HepG2 (cell line): ENCODE results near the gene AP2S1. TPM values are rescaled to one million over a fixed set of nuclear protein-coding genes. Genes with fewer than 3 reads are reported as not detected.

Experiments used
- BRD4 ChIP-seq: sonication (generic); formaldehyde crosslinking; IDR thresholded peaks from 2 replicates; pipeline ENCODE4 v1.4.0; 2020; ENCODE audit warnings: missing genetic modification reagents
- CBFB ChIP-seq: sonication (generic); formaldehyde crosslinking; IDR thresholded peaks from 2 replicates; pipeline ENCODE4 v1.4.0; 2020; ENCODE audit warnings: missing genetic modification reagents
- DPF2 ChIP-seq: sonication (generic); formaldehyde crosslinking; IDR thresholded peaks from 2 replicates; pipeline ENCODE4 v1.4.0; 2020; ENCODE audit warnings: mild to moderate bottlenecking, low read depth, missing genetic modification reagents, borderline replicate concordance
- GATAD1 ChIP-seq: IDR thresholded peaks from 2 replicates; pipeline ENCODE4 v1.6.1; 2016; ENCODE audit warnings: missing genetic modification reagents, missing compliant biosample characterization
- JUN ChIP-seq: sonication (generic); formaldehyde crosslinking; IDR thresholded peaks from 2 replicates; pipeline ENCODE4 v1.4.0; 2020; ENCODE audit warnings: mild to moderate bottlenecking, missing genetic modification reagents
- JUND ChIP-seq: sonication (generic); formaldehyde crosslinking; IDR thresholded peaks from 2 replicates; pipeline ENCODE4 v1.8.0; 2022; ENCODE audit warnings: mild to moderate bottlenecking, missing genetic modification reagents
- NAIF1 ChIP-seq: sonication (generic); formaldehyde crosslinking; IDR thresholded peaks from 2 replicates; pipeline ENCODE4 v1.5.0; 2020; ENCODE audit warnings: mild to moderate bottlenecking, missing genetic modification reagents, borderline replicate concordance
- PHF21A ChIP-seq: sonication (generic); formaldehyde crosslinking; IDR thresholded peaks from 2 replicates; pipeline ENCODE4 v1.5.0; 2020; ENCODE audit warnings: mild to moderate bottlenecking, missing genetic modification reagents
- RFX3 ChIP-seq: IDR thresholded peaks from 2 replicates; pipeline ENCODE4 v1.6.1; 2016; ENCODE audit warnings: missing biosample characterization, missing genetic modification reagents
- TEF ChIP-seq: sonication (generic); formaldehyde crosslinking; IDR thresholded peaks from 2 replicates; pipeline ENCODE4 v1.5.0; 2020; ENCODE audit warnings: missing genetic modification reagents
- ZNF124 ChIP-seq: sonication (generic); formaldehyde crosslinking; IDR thresholded peaks from 2 replicates; pipeline ENCODE4 v1.4.0; 2020; ENCODE audit warnings: missing genetic modification reagents
- ZNF253 ChIP-seq: sonication (generic); formaldehyde crosslinking; IDR thresholded peaks from 2 replicates; pipeline ENCODE4 v1.8.0; 2022; ENCODE audit warnings: mild to moderate bottlenecking, missing genetic modification reagents, borderline replicate concordance
- ZNF292 ChIP-seq: sonication (generic); formaldehyde crosslinking; IDR thresholded peaks from 2 replicates; pipeline ENCODE4 v1.8.1; 2022; ENCODE audit warnings: mild to moderate bottlenecking, low read depth, missing genetic modification reagents, borderline replicate concordance
- ZNF646 ChIP-seq: sonication (generic); formaldehyde crosslinking; IDR thresholded peaks from 2 replicates; pipeline ENCODE4 v1.9.0; 2021; ENCODE audit warnings: mild to moderate bottlenecking, missing genetic modification reagents
- ZSCAN12 ChIP-seq: sonication (generic); formaldehyde crosslinking; IDR thresholded peaks from 2 replicates; pipeline ENCODE4 v1.9.0; 2021; ENCODE audit warnings: mild to moderate bottlenecking, missing genetic modification reagents
- polyA plus RNA-seq, 8 experiments: library from polyadenylated mRNA; depleted of rRNA in 3 of 8; stranded (reverse) in 7 of 8; unstranded in 1 of 8; fragments of >200 nt; fragmentation: Illumina TruSeq in 4 of 8; extraction: Trizol in 4 of 8; gene quantifications; 2 replicates each; pipeline versions ENCODE4 v1.2.1 to v1.2.3, GENCODE V29; 2011 to 2016; ENCODE audit warnings: low read depth in 4 of 8, missing spikeins in 1 of 8, mixed read lengths in 1 of 8; ENCODE audit not compliant: insufficient read depth in 1 of 8
- total RNA-seq, 5 experiments: library from RNA; depleted of rRNA; stranded (reverse); fragments of >200 nt; fragmentation: Illumina TruSeq; extraction: Trizol; gene quantifications; 2 replicates each; pipeline ENCODE4 v1.2.3, GENCODE V29; 2016; ENCODE audit warnings: low read depth in 1 of 5
- TF ChIP-seq, protein P1 (sequence below): sonication (generic); formaldehyde crosslinking; IDR thresholded peaks from 2 replicates; pipeline ENCODE4 v1.5.1; 2020; ENCODE audit warnings: mild to moderate bottlenecking, missing genetic modification reagents, borderline replicate concordance

Gene AP2S1
- total and polyA plus RNA-seq, 2 of the 13 experiments (the other 11 are each of a cell fraction or from before 2014, with no cell fraction given) = 45.2 to 86.1 TPM

DNA sequence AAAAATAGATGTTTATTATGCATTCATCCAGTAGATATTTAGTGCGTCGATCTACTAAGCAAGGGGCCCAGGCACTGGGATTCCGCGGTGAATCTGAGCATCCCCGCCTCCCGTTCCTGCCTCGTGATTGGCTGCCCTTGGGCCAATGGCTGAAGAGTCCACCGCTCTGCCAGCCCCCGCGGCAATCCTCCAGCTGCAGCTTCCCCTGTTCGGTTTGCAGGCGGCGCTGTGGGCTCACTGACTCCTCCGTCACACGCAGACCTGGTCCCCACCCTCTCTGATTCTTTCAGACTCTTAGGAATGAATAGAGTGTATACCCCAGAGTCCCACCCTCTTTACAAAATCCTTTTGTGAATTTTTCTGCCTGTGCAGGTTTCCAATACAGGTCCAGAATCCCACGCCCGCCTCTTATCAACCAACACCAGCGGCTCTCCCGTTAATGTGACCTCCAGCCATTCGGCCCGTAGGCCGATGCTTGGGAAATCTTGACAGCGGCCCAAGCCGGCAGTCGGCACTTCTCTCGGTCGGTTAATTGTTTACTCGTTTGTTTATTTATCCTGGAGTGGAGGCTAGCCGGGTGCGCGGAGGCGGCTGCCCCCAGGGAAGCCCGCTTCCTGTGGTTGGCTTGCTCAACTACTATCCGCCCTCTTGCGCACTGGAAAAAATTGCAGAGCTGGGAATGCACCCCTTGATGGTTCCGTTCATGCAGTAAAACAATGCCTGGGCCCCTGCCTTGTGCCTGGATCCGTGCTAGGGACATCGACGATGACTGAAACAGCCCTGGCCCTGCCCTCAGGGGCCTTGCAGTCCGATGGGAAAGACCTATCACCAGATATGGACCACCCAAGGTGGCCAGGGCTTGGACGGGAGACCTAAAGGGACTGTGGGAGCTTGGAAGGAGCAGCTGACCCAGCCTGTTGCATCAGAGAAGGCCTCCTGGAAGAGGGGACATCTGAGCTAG lies 5.7 kb upstream of the AP2S1 start (continued):
- TF ChIP-seq GATAD1 (CRISPR knock-in tag) (peak; percentile 79), ZSCAN12 (CRISPR knock-in tag) (no peak), BRD4 (no peak; the same call in 1 of the 2 replicates), JUN (no peak), ZNF292 (CRISPR knock-in tag) (0 out of 2 replicates have a peak, but pooled peaks have one; percentile 55), RFX3 (CRISPR knock-in tag) (no peak), NAIF1 (CRISPR knock-in tag) (no peak), PHF21A (CRISPR knock-in tag) (peak; percentile 81), ZNF646 (no peak), JUND (0 out of 2 replicates have a peak, but pooled peaks have one; percentile 21), CBFB (CRISPR knock-in tag) (no peak), DPF2 (CRISPR knock-in tag) (no peak; the same call in 1 of the 2 replicates), TEF (no peak; the same call in 1 of the 2 replicates), ZNF124 (CRISPR knock-in tag) (peak; percentile 27; the same call in 1 of the 2 replicates), ZNF253 (no peak)
- TF ChIP-seq, protein P1, sequence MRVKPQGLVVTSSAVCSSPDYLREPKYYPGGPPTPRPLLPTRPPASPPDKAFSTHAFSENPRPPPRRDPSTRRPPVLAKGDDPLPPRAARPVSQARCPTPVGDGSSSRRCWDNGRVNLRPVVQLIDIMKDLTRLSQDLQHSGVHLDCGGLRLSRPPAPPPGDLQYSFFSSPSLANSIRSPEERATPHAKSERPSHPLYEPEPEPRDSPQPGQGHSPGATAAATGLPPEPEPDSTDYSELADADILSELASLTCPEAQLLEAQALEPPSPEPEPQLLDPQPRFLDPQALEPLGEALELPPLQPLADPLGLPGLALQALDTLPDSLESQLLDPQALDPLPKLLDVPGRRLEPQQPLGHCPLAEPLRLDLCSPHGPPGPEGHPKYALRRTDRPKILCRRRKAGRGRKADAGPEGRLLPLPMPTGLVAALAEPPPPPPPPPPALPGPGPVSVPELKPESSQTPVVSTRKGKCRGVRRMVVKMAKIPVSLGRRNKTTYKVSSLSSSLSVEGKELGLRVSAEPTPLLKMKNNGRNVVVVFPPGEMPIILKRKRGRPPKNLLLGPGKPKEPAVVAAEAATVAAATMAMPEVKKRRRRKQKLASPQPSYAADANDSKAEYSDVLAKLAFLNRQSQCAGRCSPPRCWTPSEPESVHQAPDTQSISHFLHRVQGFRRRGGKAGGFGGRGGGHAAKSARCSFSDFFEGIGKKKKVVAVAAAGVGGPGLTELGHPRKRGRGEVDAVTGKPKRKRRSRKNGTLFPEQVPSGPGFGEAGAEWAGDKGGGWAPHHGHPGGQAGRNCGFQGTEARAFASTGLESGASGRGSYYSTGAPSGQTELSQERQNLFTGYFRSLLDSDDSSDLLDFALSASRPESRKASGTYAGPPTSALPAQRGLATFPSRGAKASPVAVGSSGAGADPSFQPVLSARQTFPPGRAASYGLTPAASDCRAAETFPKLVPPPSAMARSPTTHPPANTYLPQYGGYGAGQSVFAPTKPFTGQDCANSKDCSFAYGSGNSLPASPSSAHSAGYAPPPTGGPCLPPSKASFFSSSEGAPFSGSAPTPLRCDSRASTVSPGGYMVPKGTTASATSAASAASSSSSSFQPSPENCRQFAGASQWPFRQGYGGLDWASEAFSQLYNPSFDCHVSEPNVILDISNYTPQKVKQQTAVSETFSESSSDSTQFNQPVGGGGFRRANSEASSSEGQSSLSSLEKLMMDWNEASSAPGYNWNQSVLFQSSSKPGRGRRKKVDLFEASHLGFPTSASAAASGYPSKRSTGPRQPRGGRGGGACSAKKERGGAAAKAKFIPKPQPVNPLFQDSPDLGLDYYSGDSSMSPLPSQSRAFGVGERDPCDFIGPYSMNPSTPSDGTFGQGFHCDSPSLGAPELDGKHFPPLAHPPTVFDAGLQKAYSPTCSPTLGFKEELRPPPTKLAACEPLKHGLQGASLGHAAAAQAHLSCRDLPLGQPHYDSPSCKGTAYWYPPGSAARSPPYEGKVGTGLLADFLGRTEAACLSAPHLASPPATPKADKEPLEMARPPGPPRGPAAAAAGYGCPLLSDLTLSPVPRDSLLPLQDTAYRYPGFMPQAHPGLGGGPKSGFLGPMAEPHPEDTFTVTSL (CRISPR knock-in tag) = peak; percentile 53; the same call in 1 of the 2 replicates
